Osteocyte (in vitro differentiated cells): ENCODE data around the gene VAC14. TPM values are rescaled to one million over a fixed set of nuclear protein-coding genes. Genes with fewer than 3 reads are reported as not detected.

Source experiments
- DNase-seq: peaks from one replicate; pipeline ENCODE4 v3.0.0; 2021; ENCODE audit warnings: mixed read lengths; ENCODE audit not compliant: unreplicated experiment; ENCODE audit errors: extremely low spot score
- H3K27ac Mint-ChIP-seq: one replicate; pipeline ENCODE4 v1.8.0; 2021; ENCODE audit warnings: mild to moderate bottlenecking, mixed read lengths; ENCODE audit not compliant: unreplicated experiment
- H3K27me3 Mint-ChIP-seq: one replicate; pipeline ENCODE4 v1.8.0; 2021; ENCODE audit warnings: mixed read lengths; ENCODE audit not compliant: unreplicated experiment
- H3K36me3 Mint-ChIP-seq: one replicate; pipeline ENCODE4 v1.8.0; 2021; ENCODE audit warnings: mixed read lengths; ENCODE audit not compliant: unreplicated experiment
- H3K4me1 Mint-ChIP-seq: one replicate; pipeline ENCODE4 v1.8.0; 2021; ENCODE audit warnings: mixed read lengths; ENCODE audit not compliant: unreplicated experiment
- H3K4me3 Mint-ChIP-seq: one replicate; pipeline ENCODE4 v1.8.0; 2021; ENCODE audit warnings: mild to moderate bottlenecking, moderate library complexity, mixed read lengths; ENCODE audit not compliant: unreplicated experiment
- H3K9me3 Mint-ChIP-seq: one replicate; pipeline ENCODE4 v1.8.0; 2021; ENCODE audit warnings: mixed read lengths; ENCODE audit not compliant: unreplicated experiment
- CTCF ChIP-seq: fragments of 200-600 bp; sonication (generic); IDR thresholded peaks from 2 replicates; pipeline ENCODE4 v1.5.0; 2021; ENCODE audit warnings: antibody characterized with exemption, mild to moderate bottlenecking, moderate library complexity
- total RNA-seq: library from RNA; stranded (reverse); gene quantifications from 2 replicates; pipeline ENCODE4 v1.2.1, GENCODE V29; 2021

VAC14 gene
- total RNA-seq, 1 donor from 2014 or later, result 44.5 TPM

GRCh38 chr16:70786020-70786755 lies 14.8 kb downstream of the VAC14 start:
- Mint-ChIP-seq H3K4me1 (peaks cover 14% of the 10 kb centered on the region), H3K36me3 (peaks cover 39% of the 10 kb centered on the region), H3K27ac (peak overlapping the region; percentile 5), H3K27me3 (no peaks in the 10 kb centered on the region), H3K9me3 (no peaks in the 10 kb centered on the region), H3K4me3 (no peak overlapping the region)
- no peak for TF ChIP-seq CTCF
- no peak for DNase-seq

- Mint-ChIP-seq H3K4me3 (no peak overlapping the region), H3K27ac (no peak overlapping the region), H3K9me3 (no peaks in the 10 kb centered on the region), H3K4me1 (peaks cover 11% of the 10 kb centered on the region), H3K27me3 (no peaks in the 10 kb centered on the region), H3K36me3 (peaks cover 48% of the 10 kb centered on the region)
- TF ChIP-seq CTCF, result no peak
- no peak for DNase-seq
Measured at GRCh38 chr16:70784692-70785555, 16.0 kb downstream of the VAC14 start.

- TF ChIP-seq CTCF, result no peak
- Mint-ChIP-seq H3K4me3 (no peak overlapping the region), H3K27me3 (no peaks in the 10 kb centered on the region), H3K4me1 (peaks cover 15% of the 10 kb centered on the region), H3K27ac (no peak overlapping the region), H3K9me3 (no peaks in the 10 kb centered on the region), H3K36me3 (peaks cover 57% of the 10 kb centered on the region)
- no peak for DNase-seq
Measured at GRCh38 chr16:70782237-70782636, 18.7 kb downstream of the VAC14 start.

GRCh38 chr16:70781800-70782199 lies 19.2 kb downstream of the VAC14 start:
- no peak overlapping the region for H3K27ac Mint-ChIP-seq
- no peak for TF ChIP-seq CTCF
- H3K27me3 Mint-ChIP-seq, result no peaks in the 10 kb centered on the region
- H3K4me1 Mint-ChIP-seq, result peaks cover 15% of the 10 kb centered on the region
- H3K4me3 Mint-ChIP-seq, result no peak overlapping the region
- no peak for DNase-seq
- H3K9me3 Mint-ChIP-seq, result no peaks in the 10 kb centered on the region
- H3K36me3 Mint-ChIP-seq, result peaks cover 55% of the 10 kb centered on the region

GRCh38 chr16:70780546-70780945 lies 20.4 kb downstream of the VAC14 start:
- no peak for TF ChIP-seq CTCF
- no peak overlapping the region for H3K27ac Mint-ChIP-seq
- H3K4me3 Mint-ChIP-seq, result no peak overlapping the region
- H3K36me3 Mint-ChIP-seq, result peaks cover 52% of the 10 kb centered on the region
- no peaks in the 10 kb centered on the region for H3K27me3 Mint-ChIP-seq
- DNase-seq, result no peak
- no peaks in the 10 kb centered on the region for H3K9me3 Mint-ChIP-seq
- H3K4me1 Mint-ChIP-seq, result peaks cover 15% of the 10 kb centered on the region
